CD4-positive, alpha-beta memory T cell (primary cell): ENCODE measurements around the gene ZMYND11. TPM values are rescaled to one million over a fixed set of nuclear protein-coding genes. Genes with fewer than 3 reads are reported as not detected.

Source experiments
- CTCF ChIA-PET: fragments of 350-600 bp; sonication (Branson Sonifier 250); formaldehyde crosslinking; loops from one replicate; lab custom pipeline; 2021; ENCODE audit warnings: inconsistent platforms; ENCODE audit not compliant: partially characterized antibody; lab: Charles Lee
- POLR2A ChIA-PET: fragments of 350-600 bp; sonication (Branson Sonifier 250); formaldehyde crosslinking; loops from one replicate; lab custom pipeline; 2021; ENCODE audit not compliant: partially characterized antibody; lab: Charles Lee
- DNase-seq, 5 donors: peaks; one replicate each; pipeline versions ENCODE4 v3.0.0 to v3.0.0-alpha.2; 2020 to 2022; ENCODE audit warnings: mixed read lengths in 1 of 5
- H3K27ac ChIP-seq: one replicate; pipeline ENCODE4 v1.7.0; 2013; ENCODE audit warnings: low read depth, low read length
- H3K27me3 ChIP-seq: 2 replicates; pipeline ENCODE4 v1.7.0; 2013; ENCODE audit warnings: mild to moderate bottlenecking, low read length, moderate library complexity; ENCODE audit not compliant: insufficient read depth
- H3K36me3 ChIP-seq: 2 replicates; pipeline ENCODE4 v1.7.0; 2013; ENCODE audit warnings: mild to moderate bottlenecking, low read length, moderate library complexity; ENCODE audit not compliant: insufficient read depth
- H3K4me1 ChIP-seq: 2 replicates; pipeline ENCODE4 v1.7.0; 2013; ENCODE audit warnings: mild to moderate bottlenecking, low read length, moderate library complexity; ENCODE audit not compliant: insufficient read depth
- H3K4me3 ChIP-seq, 2 donors: one replicate each; pipeline ENCODE4 v1.7.0; 2013; ENCODE audit warnings: low read length in 2 of 2, mild to moderate bottlenecking in 1 of 2
- H3K9me3 ChIP-seq, 2 donors: one replicate each; pipeline ENCODE4 v1.7.0; 2013; ENCODE audit warnings: low read length in 2 of 2, control low read depth in 1 of 2; ENCODE audit not compliant: control insufficient read depth in 1 of 2
- H3K27ac Mint-ChIP-seq, 7 donors: one replicate each; pipeline ENCODE4 v1.8.0; 2020 to 2021; ENCODE audit warnings: mixed read lengths in 7 of 7, mild to moderate bottlenecking in 6 of 7, inconsistent platforms in 3 of 7, moderate library complexity in 3 of 7
- H3K27me3 Mint-ChIP-seq, 2 donors: one replicate each; pipeline ENCODE4 v1.8.0; 2020 to 2021; ENCODE audit warnings: mixed read lengths in 2 of 2
- H3K36me3 Mint-ChIP-seq, 2 donors: one replicate each; pipeline ENCODE4 v1.8.0; 2020 to 2021; ENCODE audit warnings: mixed read lengths in 2 of 2, inconsistent platforms in 1 of 2, mild to moderate bottlenecking in 1 of 2
- H3K4me1 Mint-ChIP-seq, 4 donors: one replicate each; pipeline ENCODE4 v1.8.0; 2020 to 2021; ENCODE audit warnings: mixed read lengths in 4 of 4, mild to moderate bottlenecking in 1 of 4
- H3K4me3 Mint-ChIP-seq, 8 donors: one replicate each; pipeline ENCODE4 v1.8.0; 2020 to 2021; ENCODE audit warnings: mixed read lengths in 8 of 8, mild to moderate bottlenecking in 7 of 8, moderate library complexity in 6 of 8, inconsistent platforms in 3 of 8
- H3K9me3 Mint-ChIP-seq, 8 donors: one replicate each; pipeline ENCODE4 v1.8.0; 2020 to 2021; ENCODE audit warnings: mixed read lengths in 8 of 8, mild to moderate bottlenecking in 5 of 8, inconsistent platforms in 3 of 8, moderate library complexity in 1 of 8
- intact Hi-C: fragments of 100-400 bp; cut with micrococcal nuclease; formaldehyde crosslinking; loops from one replicate; pipeline ENCODE4 v1.15.1; 2023
- polyA plus RNA-seq, 2 donors: library from polyadenylated mRNA; unstranded; fragments of 300-500 nt; fragmentation: Illumina TruSeq; gene quantifications; one replicate each; pipeline ENCODE4 v1.2.3, GENCODE V29; 2021
- total RNA-seq, 2 experiments: library from RNA; stranded (reverse); gene quantifications; one replicate each; pipeline ENCODE4 v1.2.3, GENCODE V29; 2021

The ZMYND11 gene
- total and polyA plus RNA-seq, 4 experiments from 2014 or later: 26.6 to 63.2 (median 52.1) TPM

- Histone ChIP-seq H3K4me3 (no peak overlapping the region), H3K4me1 (no peaks in the 10 kb centered on the region), H3K36me3 (no peaks in the 10 kb centered on the region), H3K9me3 (no peaks in the 10 kb centered on the region), H3K27ac (no peak overlapping the region), H3K27me3 (no peaks in the 10 kb centered on the region)
- Mint-ChIP-seq H3K36me3 (no peaks in the 10 kb centered on the region), H3K9me3 (no peaks in the 10 kb centered on the region), H3K27me3 (no peaks in the 10 kb centered on the region), H3K4me3 (no peak overlapping the region), H3K27ac (no peak overlapping the region), H3K4me1 (no peaks in the 10 kb centered on the region)
- intact Hi-C loops: no loop called here
- ChIA-PET POLR2A (no interaction called here), CTCF (no interaction called here)
- no peak for DNase-seq
Measured at GRCh38 chr10:271201-271600, 135.9 kb downstream of the ZMYND11 start.

DNA sequence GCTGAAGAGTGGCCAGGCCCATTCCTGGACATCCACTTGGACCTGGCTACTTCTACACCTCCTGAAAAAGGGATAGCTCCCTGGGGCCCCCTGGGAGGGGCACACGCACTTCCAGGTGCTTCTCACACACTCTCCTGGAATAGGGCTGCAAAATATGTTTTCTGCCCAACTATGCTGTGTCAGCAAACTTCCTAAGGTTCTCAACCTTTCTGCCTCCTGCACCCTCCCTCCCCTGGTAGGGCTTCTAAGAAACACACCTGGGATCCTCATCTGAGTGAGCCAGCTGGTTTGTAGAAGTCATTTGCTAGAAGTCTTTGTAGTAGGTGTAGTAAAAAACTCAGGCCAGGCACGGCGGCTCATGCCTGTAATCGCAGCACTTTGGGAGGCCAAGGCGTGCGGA is 136.5 kb downstream of the ZMYND11 start:
- Histone ChIP-seq H3K27ac (no peak overlapping the region), H3K9me3 (no peaks in the 10 kb centered on the region), H3K27me3 (no peaks in the 10 kb centered on the region), H3K4me1 (no peaks in the 10 kb centered on the region), H3K36me3 (no peaks in the 10 kb centered on the region), H3K4me3 (no peak overlapping the region)
- H3K36me3 Mint-ChIP-seq: peaks cover 0 to 1% of the 10 kb centered on the region in 2 donors
- no peaks in the 10 kb centered on the region for H3K4me1 Mint-ChIP-seq
- intact Hi-C loops: no loop called here
- no peak for DNase-seq
- no peak overlapping the region for H3K27ac Mint-ChIP-seq
- POLR2A ChIA-PET: interaction anchor here (1.2 kb wide), 1 partner anchor 72 kb away, joined by 3 read pairs; no protein-coding TSS in a partner anchor
- CTCF ChIA-PET: no interaction called here
- H3K4me3 Mint-ChIP-seq: no peak overlapping the region
- H3K9me3 Mint-ChIP-seq: no peaks in the 10 kb centered on the region
- H3K27me3 Mint-ChIP-seq: no peaks in the 10 kb centered on the region

DNA sequence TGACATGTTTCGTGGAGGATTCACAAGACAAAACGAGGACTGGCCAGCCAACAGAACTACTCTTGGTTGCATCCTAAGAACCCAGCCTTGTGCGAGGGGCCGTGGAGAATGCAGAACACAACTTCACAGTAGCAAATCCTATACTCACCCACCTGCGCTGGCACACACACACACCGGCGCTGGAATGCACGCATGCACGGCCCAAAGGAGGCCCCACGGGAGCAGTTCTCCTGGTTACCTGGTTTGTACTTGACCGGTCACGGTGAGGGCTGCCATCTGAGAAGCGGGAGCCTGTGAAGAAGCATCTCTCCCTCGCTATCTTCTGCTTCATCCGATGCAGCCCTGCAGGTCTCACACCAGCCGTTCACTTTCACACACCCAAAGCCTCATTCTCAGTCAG is 137.8 kb downstream of the ZMYND11 start:
- intact Hi-C loops: no loop called here

GRCh38 chr10:274866-275265 is 139.6 kb downstream of the ZMYND11 start:
- intact Hi-C loops: loop anchor here (5.0 kb wide), 1 partner anchor 197 kb away; no protein-coding TSS in a partner anchor
- H3K36me3 ChIP-seq: no peaks in the 10 kb centered on the region
- Mint-ChIP-seq H3K27me3 (no peaks in the 10 kb centered on the region), H3K9me3 (no peaks in the 10 kb centered on the region), H3K36me3 (peaks cover 6 to 19% of the 10 kb centered on the region in 2 donors), H3K27ac (peak overlapping the region in 1 of 7 donors; percentile 32), H3K4me3 (no peak overlapping the region), H3K4me1 (peaks cover 0 to 7% (median under 1%) of the 10 kb centered on the region in 4 donors)
- ChIA-PET CTCF (interaction anchor here (0.6 kb wide), 1 partner anchor 69 kb away, joined by 3 read pairs; no protein-coding TSS in a partner anchor), POLR2A (no interaction called here)
- H3K9me3 ChIP-seq: no peaks in the 10 kb centered on the region
- no peak overlapping the region for H3K27ac ChIP-seq
- H3K27me3 ChIP-seq: no peaks in the 10 kb centered on the region
- no peak for DNase-seq
- H3K4me3 ChIP-seq: no peak overlapping the region
- no peaks in the 10 kb centered on the region for H3K4me1 ChIP-seq

More for the DNA sequence above, 137.8 kb downstream of the ZMYND11 start:
- no peaks in the 10 kb centered on the region for H3K27me3 Mint-ChIP-seq
- Histone ChIP-seq H3K36me3 (no peaks in the 10 kb centered on the region), H3K4me1 (no peaks in the 10 kb centered on the region), H3K27me3 (no peaks in the 10 kb centered on the region), H3K27ac (no peak overlapping the region), H3K4me3 (no peak overlapping the region), H3K9me3 (no peaks in the 10 kb centered on the region)
- CTCF ChIA-PET: no interaction called here
- no peak overlapping the region for H3K27ac Mint-ChIP-seq
- peaks cover 6 to 15% of the 10 kb centered on the region in 2 donors for H3K36me3 Mint-ChIP-seq
- peaks cover 0 to 6% (median under 1%) of the 10 kb centered on the region in 4 donors for H3K4me1 Mint-ChIP-seq
- no peaks in the 10 kb centered on the region for H3K9me3 Mint-ChIP-seq
- no peak overlapping the region for H3K4me3 Mint-ChIP-seq
- DNase-seq: no peak
- POLR2A ChIA-PET: interaction anchor here (1.2 kb wide), 1 partner anchor 70 kb away, joined by 3 read pairs; no protein-coding TSS in a partner anchor

- no peaks in the 10 kb centered on the region for H3K27me3 ChIP-seq
- no peak overlapping the region for H3K27ac ChIP-seq
- no peaks in the 10 kb centered on the region for H3K36me3 ChIP-seq
- peaks cover 9 to 25% of the 10 kb centered on the region in 2 donors for H3K36me3 Mint-ChIP-seq
- POLR2A ChIA-PET: no interaction called here
- peaks cover 0 to 7% (median under 1%) of the 10 kb centered on the region in 4 donors for H3K4me1 Mint-ChIP-seq
- no peaks in the 10 kb centered on the region for H3K9me3 ChIP-seq
- no peak for DNase-seq
- H3K27me3 Mint-ChIP-seq: no peaks in the 10 kb centered on the region
- H3K4me1 ChIP-seq: no peaks in the 10 kb centered on the region
- no peaks in the 10 kb centered on the region for H3K9me3 Mint-ChIP-seq
- CTCF ChIA-PET: interaction anchor here (0.6 kb wide), 1 partner anchor 68 kb away, joined by 3 read pairs; no protein-coding TSS in a partner anchor
- H3K27ac Mint-ChIP-seq: no peak overlapping the region
- H3K4me3 ChIP-seq: no peak overlapping the region
- no peak overlapping the region for H3K4me3 Mint-ChIP-seq
- intact Hi-C loops: loop anchor here (5.0 kb wide), 1 partner anchor 197 kb away; no protein-coding TSS in a partner anchor
Measured at GRCh38 chr10:275680-276079, 140.4 kb downstream of the ZMYND11 start.

DNA sequence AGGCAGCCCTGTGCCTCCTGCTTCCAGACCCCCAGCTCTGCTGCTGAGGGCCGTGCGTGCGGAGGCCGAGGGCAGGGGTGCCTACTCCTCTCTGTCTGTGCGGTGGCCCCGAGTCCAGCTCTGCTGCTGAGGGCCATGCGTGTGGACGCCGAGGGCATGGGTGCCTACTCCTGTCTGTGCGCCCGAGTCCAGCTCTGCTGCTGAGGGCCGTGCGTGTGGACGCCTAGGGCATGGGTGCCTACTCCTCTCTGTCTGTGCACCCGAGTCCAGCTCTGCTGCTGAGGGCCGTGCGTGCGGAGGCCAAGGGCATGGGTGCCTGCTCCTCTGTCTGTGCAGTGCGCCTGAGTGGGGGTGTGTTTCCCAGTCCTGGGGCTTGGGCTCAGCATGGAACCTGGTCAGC is 142.7 kb downstream of the ZMYND11 start:
- peaks cover 18 to 37% of the 10 kb centered on the region in 2 donors for H3K36me3 Mint-ChIP-seq
- Histone ChIP-seq H3K36me3 (no peaks in the 10 kb centered on the region), H3K4me1 (no peaks in the 10 kb centered on the region), H3K27ac (no peak overlapping the region), H3K27me3 (no peaks in the 10 kb centered on the region), H3K9me3 (no peaks in the 10 kb centered on the region), H3K4me3 (no peak overlapping the region)
- H3K27me3 Mint-ChIP-seq: no peaks in the 10 kb centered on the region
- intact Hi-C loops: loop anchor here (5.0 kb wide), 1 partner anchor 194 kb away; no protein-coding TSS in a partner anchor
- no peaks in the 10 kb centered on the region for H3K9me3 Mint-ChIP-seq
- H3K4me1 Mint-ChIP-seq: peaks cover 0 to 7% (median under 1%) of the 10 kb centered on the region in 4 donors
- DNase-seq: no peak
- no peak overlapping the region for H3K4me3 Mint-ChIP-seq
- no peak overlapping the region for H3K27ac Mint-ChIP-seq
- POLR2A ChIA-PET: no interaction called here
- CTCF ChIA-PET: no interaction called here

DNA sequence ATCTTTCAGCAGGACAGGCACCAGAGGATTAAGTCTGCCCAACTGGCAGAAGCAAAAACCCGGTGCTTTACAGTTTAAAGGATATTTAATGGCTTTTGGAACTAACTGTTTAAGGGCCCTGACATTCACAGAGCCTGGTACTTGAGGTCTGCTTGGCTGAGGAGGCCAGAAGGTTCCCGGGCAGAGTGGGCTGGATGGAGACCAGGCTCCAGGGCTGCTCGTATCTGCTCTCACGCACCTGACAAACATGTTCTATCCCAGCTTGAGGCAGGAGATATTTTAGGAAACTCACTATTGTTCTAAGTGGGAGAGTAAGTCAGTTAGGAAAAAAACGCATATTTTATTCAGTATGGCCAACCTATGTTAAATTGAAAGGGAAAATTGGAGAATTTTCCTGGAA is 143.5 kb downstream of the ZMYND11 start:
- no peak overlapping the region for H3K27ac ChIP-seq
- peaks cover 2% of the 10 kb centered on the region for H3K4me1 ChIP-seq
- no peaks in the 10 kb centered on the region for H3K9me3 ChIP-seq
- ChIA-PET POLR2A (no interaction called here), CTCF (no interaction called here)
- H3K4me3 ChIP-seq: no peak overlapping the region
- Mint-ChIP-seq H3K4me3 (no peak overlapping the region), H3K4me1 (peaks cover 3 to 10% (median 4%) of the 10 kb centered on the region in 4 donors), H3K36me3 (peaks cover 24 to 39% of the 10 kb centered on the region in 2 donors), H3K27me3 (no peaks in the 10 kb centered on the region), H3K9me3 (no peaks in the 10 kb centered on the region), H3K27ac (peak overlapping the region in 1 of 7 donors; percentile 41)
- no peaks in the 10 kb centered on the region for H3K27me3 ChIP-seq
- no peak for DNase-seq
- intact Hi-C loops: loop anchor here (5.0 kb wide), 1 partner anchor 194 kb away; no protein-coding TSS in a partner anchor
- H3K36me3 ChIP-seq: no peaks in the 10 kb centered on the region
